ENCODE data around the gene CXCR5. TPM values are rescaled to one million over a fixed set of nuclear protein-coding genes. Genes with fewer than 3 reads are reported as not detected.
A peak's percentile ranks its signal among the peaks of the same experiment; 100 is the strongest.

Gene CXCR5
- total RNA-seq, 2 donors from 2014 or later, result not detected

GRCh38 chr11:118910309-118911112, 26.8 kb downstream of the CXCR5 start:
- peak; percentile 21 for ATAC-seq

DNA sequence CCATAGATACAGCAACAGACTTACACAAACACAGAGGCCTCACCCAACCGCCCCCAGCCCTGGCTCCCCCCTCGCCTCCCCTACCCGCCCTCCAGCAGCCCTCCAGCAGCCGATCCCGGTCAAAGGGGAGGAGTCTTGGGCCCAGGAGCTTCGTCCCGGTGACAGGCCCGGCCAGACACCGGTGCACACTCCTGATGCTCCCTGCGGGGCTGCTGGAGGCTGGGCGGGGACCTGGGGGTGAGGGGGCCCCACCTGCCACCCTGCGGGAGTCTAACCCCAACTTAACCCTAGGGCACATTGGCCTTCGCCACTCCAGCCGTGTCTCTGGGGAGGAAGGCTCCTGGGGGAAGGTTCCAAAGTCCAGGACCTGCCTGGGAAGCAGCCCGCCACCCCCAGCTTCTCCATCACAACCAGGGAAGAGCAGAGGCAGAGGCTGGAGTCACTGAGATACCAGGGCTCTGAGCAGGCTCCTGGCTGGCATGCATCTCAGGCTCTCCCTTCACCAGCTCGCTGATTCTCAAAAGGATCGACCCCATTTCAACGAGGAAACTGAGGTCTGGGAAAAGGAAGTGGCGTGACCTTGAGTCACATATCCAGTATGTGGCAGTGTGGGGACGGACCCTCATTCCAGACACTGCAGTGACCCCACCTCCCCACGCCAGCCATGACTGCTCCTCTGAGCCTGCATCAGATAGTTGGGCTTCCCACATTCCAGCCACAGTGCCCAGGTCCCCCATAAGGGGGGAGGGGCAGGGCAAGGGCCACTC, 27.6 kb downstream of the CXCR5 start:
- Histone ChIP-seq H3K9me3 (no peaks in the 10 kb centered on the region), H3K36me3 (replicated peaks in 1 of 2; ENCODE audit: insufficient read depth in 1 of 2, low read depth in 2 of 2) (peaks cover 0 to 2% of the 10 kb centered on the region in 2 donors), H3K27ac (peak overlapping the region; percentile 95 to 99 (median 96)), H3K4me1 (peaks cover 95% of the 10 kb centered on the region), H3K27me3 (no peaks in the 10 kb centered on the region), H3K4me3 (no peak overlapping the region)
- 20 to 46% methylated on average over 4 to 20 of the region's 21 CpGs for WGBS, 2 donors
- intact Hi-C loops (cut with DNase I), result no loop called here
- peak in 2 of 4 donors; percentile 48 to 52 for DNase-seq
- no peak for ATAC-seq
- TF ChIP-seq POLR2A (IDR thresholded peaks at IDR 0.05), result no peak

More at GRCh38 chr11:118910309-118911112, 26.8 kb downstream of the CXCR5 start:
- Histone ChIP-seq H3K36me3 (replicated peaks in 1 of 2; ENCODE audit: insufficient read depth in 1 of 2, low read depth in 2 of 2) (peaks cover 0 to 7% of the 10 kb centered on the region in 2 donors), H3K27me3 (no peaks in the 10 kb centered on the region), H3K4me3 (no peak overlapping the region), H3K4me1 (peaks cover 87% of the 10 kb centered on the region), H3K9me3 (no peaks in the 10 kb centered on the region), H3K27ac (peak overlapping the region; percentile 95 to 99 (median 96))
- intact Hi-C loops (cut with DNase I), result no loop called here
- WGBS, 2 donors, result 11 to 16% methylated on average over 14 to 67 of the region's 67 CpGs
- DNase-seq, result peak; percentile 61 to 80 (median 74)
- TF ChIP-seq CTCF (IDR thresholded peaks at IDR 0.05), result no peak
- peak in 2 of 3 donors; percentile 10 to 37 for TF ChIP-seq POLR2A (IDR thresholded peaks at IDR 0.05)

DNA sequence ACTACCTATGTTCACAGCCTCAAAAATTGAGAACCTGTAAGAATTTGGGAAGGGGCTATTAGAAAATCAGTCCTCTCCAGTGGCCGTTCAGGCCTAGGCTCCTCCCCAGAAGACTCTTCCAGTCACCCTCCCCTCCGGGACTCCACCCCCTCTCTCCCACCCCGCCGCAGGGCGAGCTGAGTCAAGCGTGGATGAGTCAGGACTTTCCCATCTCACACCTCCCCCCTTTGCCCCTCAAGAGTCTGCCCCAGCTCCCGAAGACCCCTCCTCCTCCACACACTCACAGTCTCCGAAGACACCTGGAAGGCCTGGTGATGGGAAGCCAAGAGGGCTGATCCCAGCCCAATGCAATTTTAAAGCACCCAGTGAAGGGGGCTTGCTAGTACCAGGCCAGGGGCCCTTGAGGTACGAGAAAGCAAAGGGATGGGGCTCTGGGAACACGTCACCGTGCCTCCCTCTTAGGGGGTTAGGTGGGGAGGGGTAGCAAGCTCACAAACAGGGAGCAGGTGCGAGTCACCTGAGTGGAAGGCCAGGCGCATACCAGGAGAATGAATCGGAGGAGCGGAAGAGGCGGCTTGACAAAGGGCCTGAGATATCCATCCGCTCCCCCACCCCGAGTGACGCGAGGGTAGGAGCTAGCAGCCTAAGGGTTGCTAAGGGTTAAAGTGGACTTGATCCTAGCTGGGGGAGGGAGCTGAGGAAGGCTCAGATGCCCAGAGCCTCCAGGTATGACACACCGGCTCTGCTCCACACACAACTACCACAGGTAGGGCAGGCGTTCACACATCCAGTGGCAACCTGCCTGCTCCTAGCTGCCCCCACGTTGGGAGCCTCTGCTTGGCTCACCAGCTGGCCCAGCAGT, 28.4 kb downstream of the CXCR5 start:
- Histone ChIP-seq H3K4me1 (peaks cover 100% of the 10 kb centered on the region), H3K4me3 (no peak overlapping the region), H3K36me3 (replicated peaks in 1 of 2; ENCODE audit: insufficient read depth in 1 of 2, low read depth in 2 of 2) (no peaks in the 10 kb centered on the region), H3K27me3 (no peaks in the 10 kb centered on the region), H3K9me3 (no peaks in the 10 kb centered on the region), H3K27ac (peak overlapping the region; percentile 95 to 99 (median 96))
- intact Hi-C loops (cut with DNase I), result no loop called here
- TF ChIP-seq CTCF (IDR thresholded peaks at IDR 0.05) (no peak), POLR2A (IDR thresholded peaks at IDR 0.05) (peak; percentile 29 to 61 (median 47))
- 27 to 31% methylated on average over 18 to 23 of the region's 23 CpGs for WGBS, 2 donors
- DNase-seq (peak; percentile 59 to 76 (median 67)), ATAC-seq (peak; percentile 10)

- Histone ChIP-seq H3K4me1 (peaks cover 100% of the 10 kb centered on the region), H3K36me3 (replicated peaks in 1 of 2; ENCODE audit: insufficient read depth in 1 of 2, low read depth in 2 of 2) (no peaks in the 10 kb centered on the region), H3K9me3 (no peaks in the 10 kb centered on the region), H3K27me3 (no peaks in the 10 kb centered on the region), H3K27ac (peak overlapping the region; percentile 95 to 99 (median 96)), H3K4me3 (no peak overlapping the region)
- DNase-seq (peak in 2 of 4 donors; percentile 46 to 53), ATAC-seq (no peak)
- intact Hi-C loops (cut with DNase I), result no loop called here
- WGBS, 2 donors, result 7 to 41% methylated on average over 2 to 12 of the region's 12 CpGs
- no peak for TF ChIP-seq POLR2A (IDR thresholded peaks at IDR 0.05)
- no peak for TF ChIP-seq CTCF (IDR thresholded peaks at IDR 0.05)
These were observed 29.2 kb downstream of the CXCR5 start for GRCh38 chr11:118912742-118913410.
